HG03457 (cell line): ENCODE results near the gene PAGE2.
"Not testable (repeated sequence)": the region's sequence is repeated elsewhere in the genome, so short reads cannot be mapped to it uniquely, and the experiment has no call there.

Experiments
- ATAC-seq: cut with Tn5 transposase; IDR thresholded peaks from one replicate; pipeline ENCODE4 v1.9.1; 2021; ENCODE audit warnings: moderate number of reproducible peaks; ENCODE audit not compliant: unreplicated experiment

The PAGE2 gene

DNA sequence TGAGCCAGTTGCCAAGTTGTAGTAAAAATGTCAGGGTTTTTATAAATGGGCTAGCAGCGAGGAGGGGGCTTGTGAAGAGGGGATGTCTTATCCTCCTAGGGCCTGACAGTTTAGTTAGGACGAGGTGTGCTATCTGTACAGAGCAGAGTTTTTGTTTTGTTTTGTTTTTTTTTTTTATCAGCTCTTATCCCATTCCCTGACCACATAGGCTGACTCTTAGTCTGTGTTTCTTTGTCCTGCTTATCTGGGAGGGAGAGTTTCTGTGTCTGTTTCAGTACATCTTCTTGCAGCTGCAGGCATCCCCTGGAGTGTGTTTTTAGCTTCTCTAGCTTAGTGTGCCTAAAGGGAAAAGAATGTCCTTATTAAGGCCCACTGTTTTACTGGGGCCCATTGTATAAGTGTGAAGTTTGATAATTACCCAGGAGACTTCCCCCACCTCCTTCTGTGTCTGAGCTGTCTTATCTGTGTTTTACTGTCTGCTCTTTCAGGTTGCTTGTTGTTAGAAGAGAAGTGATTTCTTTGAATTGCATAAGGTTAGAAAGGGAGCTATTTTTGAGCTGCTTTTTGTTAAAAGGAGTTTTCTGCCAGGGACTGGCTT lies 32.0 kb downstream of the PAGE2 start:
- no peak for ATAC-seq

- ATAC-seq, result no peak
Measured at GRCh38 chrX:55123900-55124299, 35.1 kb downstream of the PAGE2 start.

DNA sequence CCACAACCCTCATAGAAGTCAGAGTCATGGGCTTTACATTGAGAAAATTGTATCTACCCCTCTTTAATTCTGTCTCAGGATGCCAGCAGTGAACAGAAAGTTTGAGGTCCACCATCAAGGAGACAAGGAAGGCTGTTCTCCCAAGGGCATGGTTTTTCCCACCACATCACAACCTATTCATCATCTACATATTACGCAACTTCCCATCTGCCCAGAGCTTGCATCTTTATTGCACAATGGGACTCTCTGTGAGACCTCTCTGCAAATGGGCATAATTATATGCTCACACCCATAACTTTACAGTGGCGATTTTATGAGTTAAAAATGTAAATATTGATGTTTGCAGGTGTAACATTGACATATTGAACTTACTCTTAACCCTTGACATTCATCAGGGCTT lies 38.9 kb downstream of the PAGE2 start:
- no peak for ATAC-seq

DNA sequence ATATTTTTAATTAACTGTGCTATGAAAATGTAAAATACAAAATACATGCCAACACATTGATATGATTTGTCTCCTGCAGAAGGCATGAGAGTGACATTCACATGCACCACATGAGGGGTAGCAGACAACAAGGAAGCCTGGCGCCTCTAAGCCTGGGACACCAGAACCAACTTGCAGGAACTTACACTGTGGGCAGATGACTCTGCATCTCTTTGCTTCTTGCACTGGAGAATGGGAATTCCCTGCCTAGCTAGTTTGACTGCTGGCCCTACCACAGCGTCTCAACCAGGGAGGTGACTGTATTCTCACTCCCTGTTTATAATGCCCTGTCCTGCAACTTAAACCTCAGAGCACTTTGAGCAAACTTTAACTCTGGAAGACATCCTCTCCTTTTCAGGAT lies 40.5 kb downstream of the PAGE2 start:
- no peak for ATAC-seq

DNA sequence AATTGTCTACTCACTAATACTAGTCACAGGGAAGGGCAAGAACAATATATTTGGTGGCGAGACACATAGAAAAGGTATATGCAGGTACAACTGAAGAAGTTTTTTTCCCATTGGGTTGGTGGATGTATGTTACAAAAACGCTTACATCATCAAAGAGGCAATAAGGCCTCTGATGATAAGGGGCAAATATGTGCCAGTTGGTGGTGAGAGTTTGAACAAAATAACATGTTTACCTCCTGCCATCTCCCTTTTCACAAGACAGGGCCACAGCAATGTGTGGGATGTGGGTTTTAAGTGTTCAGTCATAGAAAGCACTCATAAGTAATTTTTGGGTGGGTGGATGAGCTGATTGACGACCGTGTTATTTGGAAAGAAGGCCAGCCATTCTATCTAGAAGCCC lies 41.7 kb downstream of the PAGE2 start:
- ATAC-seq, result no peak

GRCh38 chrX:55132416-55132815 lies 43.6 kb downstream of the PAGE2 start:
- no peak for ATAC-seq

DNA sequence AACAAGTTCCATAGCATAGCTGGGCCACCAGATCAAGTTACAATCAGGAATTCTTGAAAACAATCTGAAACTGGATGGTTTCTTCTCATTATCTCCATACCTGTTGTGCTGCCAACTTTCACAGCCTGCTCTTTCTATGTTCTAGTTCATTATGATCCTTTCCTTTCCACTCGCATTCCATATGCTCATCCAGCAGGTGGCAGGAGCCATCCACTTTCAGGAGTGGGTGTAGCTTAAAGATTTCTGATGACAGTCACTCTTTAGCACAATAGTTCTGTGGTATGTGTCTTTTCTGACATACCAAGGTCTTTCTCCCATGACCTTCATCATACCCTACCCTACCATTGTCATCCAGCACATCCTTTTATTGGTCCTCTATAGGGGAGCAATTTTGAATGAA lies 46.4 kb downstream of the PAGE2 start:
- ATAC-seq, result no peak

GRCh38 chrX:55140800-55141199 lies 52.0 kb downstream of the PAGE2 start:
- ATAC-seq, result not testable (repeated sequence)
